Activated CD8-positive, alpha-beta T cell treated with anti-CD3 and anti-CD28 coated beads for 36 hours (primary cell): ENCODE data around the gene KLHL35. TPM values are rescaled to one million over a fixed set of nuclear protein-coding genes. Genes with fewer than 3 reads are reported as not detected.

Experiments
- ATAC-seq: fragments of 200-7000 bp; cut with Tn5 transposase; one replicate; pipeline ENCODE4 v1.10.0; 2021; ENCODE audit warnings: mild to moderate bottlenecking, moderate library complexity
- CTCF ChIA-PET: fragments of 350-600 bp; sonication (Branson Sonifier 250); formaldehyde crosslinking; loops from one replicate; lab custom pipeline; 2021; ENCODE audit warnings: antibody characterized with exemption; lab: Charles Lee
- POLR2A ChIA-PET: fragments of 350-600 bp; sonication (Branson Sonifier 250); formaldehyde crosslinking; loops from one replicate; lab custom pipeline; 2021; ENCODE audit warnings: antibody characterized with exemption; lab: Charles Lee
- DNase-seq: peaks from one replicate; pipeline ENCODE4 v3.0.0-alpha.2; 2020
- H3K27ac Mint-ChIP-seq: one replicate; pipeline ENCODE4 v1.8.0; 2021; ENCODE audit warnings: mild to moderate bottlenecking, mixed read lengths
- H3K27me3 Mint-ChIP-seq: one replicate; pipeline ENCODE4 v1.8.0; 2021; ENCODE audit warnings: mixed read lengths
- H3K36me3 Mint-ChIP-seq: one replicate; pipeline ENCODE4 v1.8.0; 2021; ENCODE audit warnings: low read depth, mixed read lengths
- H3K4me1 Mint-ChIP-seq: one replicate; pipeline ENCODE4 v1.8.0; 2021; ENCODE audit warnings: low read depth, mixed read lengths
- H3K4me3 Mint-ChIP-seq: one replicate; pipeline ENCODE4 v1.8.0; 2021; ENCODE audit warnings: mild to moderate bottlenecking, moderate library complexity, mixed read lengths
- H3K9me3 Mint-ChIP-seq: one replicate; pipeline ENCODE4 v1.8.0; 2021; ENCODE audit warnings: mixed read lengths
- intact Hi-C: fragments of 100-400 bp; cut with micrococcal nuclease; formaldehyde crosslinking; loops from one replicate; pipeline ENCODE4 v1.10.0; 2022
- total RNA-seq, 2 experiments: library from RNA; stranded (reverse); gene quantifications; one replicate each; pipeline ENCODE4 v1.2.3, GENCODE V29; 2021
- TF ChIP-seq, protein P1 (sequence below): fragments of 200-600 bp; IDR thresholded peaks from one replicate; pipeline ENCODE4 v1.8.0; 2022; ENCODE audit warnings: antibody characterized with exemption, mild to moderate bottlenecking

The KLHL35 gene
- total RNA-seq, 2 experiments from 2014 or later: 0.16 to 0.77 TPM

DNA sequence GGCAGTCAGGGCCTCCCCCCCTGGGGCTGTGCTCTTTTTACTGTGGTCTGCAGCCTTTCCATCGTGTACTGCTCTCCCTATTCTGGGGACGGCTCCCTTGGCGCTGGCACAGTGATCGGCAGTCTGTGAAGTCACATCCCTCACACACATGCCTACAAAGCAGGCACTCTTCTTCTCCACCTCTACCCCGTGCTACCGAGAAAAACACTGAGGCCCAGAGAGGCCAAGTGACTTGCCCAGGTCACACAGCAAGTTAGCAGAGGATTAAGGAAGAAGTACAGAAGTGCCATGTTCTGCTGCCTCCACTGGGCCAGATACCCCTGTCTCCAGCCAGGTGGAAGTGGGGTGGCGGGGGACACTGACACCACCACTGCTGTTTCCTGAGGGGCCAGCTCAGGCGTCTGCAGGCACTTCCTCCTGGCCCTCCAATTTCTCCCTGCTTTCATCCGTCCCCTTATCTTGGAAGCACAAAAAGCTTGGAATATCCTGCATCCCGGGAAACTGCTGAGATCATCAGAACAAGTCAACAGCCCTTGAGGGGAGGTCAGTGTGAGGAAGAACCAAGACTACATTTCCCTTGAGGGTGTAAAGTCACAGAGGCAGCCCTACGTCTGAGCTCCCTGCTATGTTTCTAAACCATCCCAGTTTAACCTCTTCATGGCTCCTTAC, 30.2 kb upstream of the KLHL35 start:
- H3K27ac Mint-ChIP-seq: no peak overlapping the region
- intact Hi-C loops: no loop called here
- DNase-seq (no peak), ATAC-seq (no peak)
- H3K9me3 Mint-ChIP-seq: no peaks in the 10 kb centered on the region
- ChIA-PET POLR2A (no interaction called here), CTCF (interaction anchor here (0.6 to 1.0 kb wide), 3 partner anchors 17 to 70 kb away, joined by 3 read pairs; no protein-coding TSS in a partner anchor)
- no peaks in the 10 kb centered on the region for H3K27me3 Mint-ChIP-seq
- TF ChIP-seq, protein P1, sequence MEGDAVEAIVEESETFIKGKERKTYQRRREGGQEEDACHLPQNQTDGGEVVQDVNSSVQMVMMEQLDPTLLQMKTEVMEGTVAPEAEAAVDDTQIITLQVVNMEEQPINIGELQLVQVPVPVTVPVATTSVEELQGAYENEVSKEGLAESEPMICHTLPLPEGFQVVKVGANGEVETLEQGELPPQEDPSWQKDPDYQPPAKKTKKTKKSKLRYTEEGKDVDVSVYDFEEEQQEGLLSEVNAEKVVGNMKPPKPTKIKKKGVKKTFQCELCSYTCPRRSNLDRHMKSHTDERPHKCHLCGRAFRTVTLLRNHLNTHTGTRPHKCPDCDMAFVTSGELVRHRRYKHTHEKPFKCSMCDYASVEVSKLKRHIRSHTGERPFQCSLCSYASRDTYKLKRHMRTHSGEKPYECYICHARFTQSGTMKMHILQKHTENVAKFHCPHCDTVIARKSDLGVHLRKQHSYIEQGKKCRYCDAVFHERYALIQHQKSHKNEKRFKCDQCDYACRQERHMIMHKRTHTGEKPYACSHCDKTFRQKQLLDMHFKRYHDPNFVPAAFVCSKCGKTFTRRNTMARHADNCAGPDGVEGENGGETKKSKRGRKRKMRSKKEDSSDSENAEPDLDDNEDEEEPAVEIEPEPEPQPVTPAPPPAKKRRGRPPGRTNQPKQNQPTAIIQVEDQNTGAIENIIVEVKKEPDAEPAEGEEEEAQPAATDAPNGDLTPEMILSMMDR: no peak
- no peak overlapping the region for H3K4me3 Mint-ChIP-seq
- no peaks in the 10 kb centered on the region for H3K36me3 Mint-ChIP-seq
- H3K4me1 Mint-ChIP-seq: no peaks in the 10 kb centered on the region

DNA sequence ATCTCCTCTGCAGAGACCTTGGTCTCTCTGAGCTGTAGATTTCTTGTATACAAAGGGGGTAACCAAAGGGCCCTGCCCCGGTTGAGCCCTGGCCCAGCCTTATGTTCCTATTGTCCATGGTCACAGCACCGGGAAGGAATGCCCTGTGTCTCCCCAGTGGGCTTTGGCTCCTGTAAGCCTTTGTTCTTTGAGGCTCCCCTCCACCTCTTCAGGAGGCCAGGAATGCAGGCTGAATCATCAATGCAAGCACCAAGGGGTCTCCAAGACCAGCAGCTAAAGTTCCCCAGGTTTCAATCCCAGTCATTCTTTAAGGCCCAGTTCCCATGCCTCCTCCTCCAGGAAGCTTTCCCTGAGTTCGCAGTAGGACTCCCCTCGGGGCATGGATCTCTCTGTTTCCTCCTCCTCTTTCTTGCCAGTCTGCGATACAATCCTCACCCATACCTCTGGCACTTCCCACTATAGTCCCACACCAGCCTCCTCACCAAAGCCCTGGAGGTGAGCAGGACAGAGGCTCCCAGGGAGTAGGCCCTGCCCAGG, 29.2 kb upstream of the KLHL35 start:
- intact Hi-C loops: no loop called here
- ATAC-seq: no peak
- TF ChIP-seq, protein P1: no peak
- no peak for DNase-seq
- Mint-ChIP-seq H3K9me3 (no peaks in the 10 kb centered on the region), H3K4me1 (no peaks in the 10 kb centered on the region), H3K4me3 (no peak overlapping the region), H3K36me3 (no peaks in the 10 kb centered on the region), H3K27ac (no peak overlapping the region), H3K27me3 (no peaks in the 10 kb centered on the region)
- ChIA-PET POLR2A (no interaction called here), CTCF (interaction anchor here (0.9 kb wide), 1 partner anchor 11 kb away, joined by 4 read pairs; no protein-coding TSS in a partner anchor)

DNA sequence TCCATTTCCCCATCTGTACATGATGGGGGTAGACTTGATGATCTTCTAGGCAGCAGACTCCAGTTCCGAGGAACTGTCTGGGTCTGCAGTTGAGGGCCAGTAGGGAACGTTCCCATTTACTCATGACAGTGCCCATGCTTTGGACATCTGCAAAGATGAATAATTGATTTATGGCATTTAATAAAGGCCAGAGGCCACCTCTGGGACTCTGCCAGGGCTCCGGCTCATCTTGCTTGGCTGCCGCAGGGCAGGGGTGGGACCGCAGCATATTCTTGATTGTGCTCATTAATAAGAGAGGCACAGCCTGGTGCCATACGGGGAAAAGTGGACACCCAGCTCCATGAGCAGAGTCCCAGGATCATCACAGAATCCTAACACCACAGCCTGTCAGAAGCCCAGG, 28.1 kb upstream of the KLHL35 start:
- DNase-seq (no peak), ATAC-seq (no peak)
- CTCF ChIA-PET: interaction anchor here (1.2 to 1.3 kb wide), 2 partner anchors 17 to 64 kb away, joined by 4 read pairs; partner anchors contain the start of gene GDPD5
- H3K9me3 Mint-ChIP-seq: no peaks in the 10 kb centered on the region
- TF ChIP-seq, protein P1: no peak
- no peaks in the 10 kb centered on the region for H3K36me3 Mint-ChIP-seq
- no peaks in the 10 kb centered on the region for H3K4me1 Mint-ChIP-seq
- H3K27me3 Mint-ChIP-seq: no peaks in the 10 kb centered on the region
- intact Hi-C loops: no loop called here
- H3K27ac Mint-ChIP-seq: no peak overlapping the region
- POLR2A ChIA-PET: interaction anchor here (0.9 kb wide), 1 partner anchor 184 kb away, joined by 3 read pairs; no protein-coding TSS in a partner anchor
- H3K4me3 Mint-ChIP-seq: no peak overlapping the region

DNA sequence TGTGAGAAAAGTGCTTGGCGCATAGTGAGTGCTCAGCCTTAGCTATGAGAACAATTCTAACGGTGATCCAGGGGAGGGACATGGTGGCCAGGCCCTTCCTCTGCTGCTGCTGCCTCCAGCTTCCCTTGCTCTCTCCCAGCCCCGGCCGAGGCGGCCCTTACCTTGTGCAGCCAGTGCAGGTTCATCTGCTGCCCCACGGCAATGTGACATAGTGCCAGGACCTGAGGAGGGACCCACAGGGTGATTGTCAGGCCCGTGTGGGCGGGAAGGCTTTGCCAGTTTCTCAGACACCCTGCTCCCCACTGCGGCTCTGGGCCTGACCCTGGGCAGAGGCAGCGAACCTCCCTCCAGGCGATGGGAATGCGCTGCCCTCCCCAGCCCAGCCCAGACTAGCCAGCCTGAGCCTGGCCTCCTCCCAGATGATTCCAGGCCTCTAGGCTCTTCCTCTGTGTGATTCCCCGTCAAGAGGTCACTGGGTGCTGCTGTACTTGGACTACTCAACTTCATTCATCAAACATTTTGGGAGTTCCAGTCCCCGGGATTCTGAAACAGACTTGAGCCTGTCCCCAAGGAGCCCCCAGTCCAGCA, 23.7 kb upstream of the KLHL35 start:
- Mint-ChIP-seq H3K4me1 (no peaks in the 10 kb centered on the region), H3K36me3 (peaks cover 1% of the 10 kb centered on the region), H3K4me3 (no peak overlapping the region), H3K27ac (no peak overlapping the region), H3K27me3 (no peaks in the 10 kb centered on the region), H3K9me3 (no peaks in the 10 kb centered on the region)
- intact Hi-C loops: no loop called here
- POLR2A ChIA-PET: interaction anchor here (1.1 kb wide), 1 partner anchor 18 kb away, joined by 3 read pairs; no protein-coding TSS in a partner anchor
- DNase-seq (no peak), ATAC-seq (no peak)
- TF ChIP-seq, protein P1: no peak
- CTCF ChIA-PET: interaction anchor here (4.8 to 7.3 kb wide), 2 partner anchors 12 to 76 kb away, joined by 24 to 42 read pairs; no protein-coding TSS in a partner anchor
